Stomach (tissue), 9 donors: ENCODE measurements around the gene MYL3. TPM values are rescaled to one million over a fixed set of nuclear protein-coding genes. Genes with fewer than 3 reads are reported as not detected.
"Not testable (repeated sequence)": the region's sequence is repeated elsewhere in the genome, so short reads cannot be mapped to it uniquely, and the experiment has no call there.

ENCODE experiments used
- DNase-seq, 2 donors: peaks; one replicate each; pipeline versions ENCODE4 v3.0.0 to v3.0.0-alpha.2; 2013 to 2019
- H3K27ac ChIP-seq, 5 donors: fragments of 200-600 bp in 4 of 5; sonication (generic) in 4 of 5; one replicate each; pipeline ENCODE4 v1.5.1; 2013 to 2019; ENCODE audit warnings: mild to moderate bottlenecking in 1 of 5, moderate library complexity in 1 of 5
- H3K27me3 ChIP-seq, 3 donors: fragments of 200-600 bp; sonication (generic); one replicate each; pipeline ENCODE4 v1.5.1; 2017 to 2019; ENCODE audit warnings: mixed run types in 1 of 3
- H3K36me3 ChIP-seq, 4 donors: fragments of 200-600 bp; sonication (generic); 1 replicate in 3 of 4; 2 replicates in 1 of 4; pipeline ENCODE4 v1.5.1; 2016 to 2019
- H3K4me1 ChIP-seq, 4 donors: fragments of 200-600 bp; sonication (generic); one replicate each; pipeline ENCODE4 v1.5.1; 2016 to 2019
- H3K4me3 ChIP-seq, 4 donors: fragments of 200-600 bp; sonication (generic) in 3 of 4; one replicate each; pipeline ENCODE4 v1.5.1; 2016 to 2019; ENCODE audit warnings: mild to moderate bottlenecking in 1 of 4
- H3K9me3 ChIP-seq, 4 donors: fragments of 200-600 bp; sonication (generic); one replicate each; pipeline ENCODE4 v1.5.1; 2016 to 2019
- CTCF ChIP-seq, 7 experiments: fragments of 450-650 bp in 4 of 7; fragments of 200-600 bp in 3 of 7; sonication (generic) in 3 of 7; IDR thresholded peaks; one replicate each; pipeline ENCODE4 v1.5.1; 2016 to 2019; ENCODE audit warnings: antibody characterized with exemption in 7 of 7, control low read depth in 2 of 7, mild to moderate bottlenecking in 1 of 7
- EP300 ChIP-seq: sonication (generic); formaldehyde crosslinking; IDR thresholded peaks from one replicate; pipeline ENCODE4 v1.6.1; 2017; ENCODE audit warnings: antibody characterized with exemption
- POLR2A ChIP-seq, 4 donors: fragments of 450-650 bp; IDR thresholded peaks; one replicate each; pipeline ENCODE4 v1.6.1; 2016; ENCODE audit warnings: antibody characterized with exemption in 4 of 4, control low read depth in 2 of 4, mild to moderate bottlenecking in 1 of 4, moderate library complexity in 1 of 4
- POLR2AphosphoS5 ChIP-seq, 3 donors: sonication (generic); formaldehyde crosslinking; IDR thresholded peaks; one replicate each; pipeline ENCODE4 v1.6.1; 2016; ENCODE audit warnings: antibody characterized with exemption in 3 of 3
- whole genome bisulfite sequencing, 5 donors: extraction: QIAGEN DNeasy Blood & Tissue Kit in 3 of 5; methylation state at CpG; one replicate each; pipeline versions ENCODE4 v1.1.5 to v1.1.7; 2013 to 2018; 5-methylcytosine and 5-hydroxymethylcytosine counted together
- intact Hi-C: fragments of 100-400 bp; cut with DNase I; formaldehyde crosslinking; loops from one replicate; pipeline ENCODE4 v1.15.1; 2023; ENCODE audit warnings: low total_unique reads
- polyA plus RNA-seq, 3 donors: library from polyadenylated mRNA; stranded (reverse); fragments of 200-250 nt; gene quantifications; one replicate each; pipeline ENCODE4 v1.2.3, GENCODE V29; 2013
- total RNA-seq, 5 donors: library from RNA; depleted of rRNA; stranded (reverse); fragments of >200 nt; gene quantifications; one replicate each; pipeline versions ENCODE4 v1.1.0 to v1.2.3, GENCODE V29; 2014 to 2016
- donor health status: healthy with polysubstance abuse.
- donor health status: Bipolar disorder and iron deficiency.
- donor health status: healthy.

MYL3 gene
- total and polyA plus RNA-seq, 8 donors: 1.5 to 11.5 (median 5.0) TPM; not detected in 4

GRCh38 chr3:46812237-46812791 lies 50.9 kb downstream of the MYL3 start:
- 1 to 4% (median 3%) methylated on average over 11 to 46 of the region's 46 CpGs for WGBS, 5 donors
- intact Hi-C loops: no loop called here
- no peak for TF ChIP-seq EP300
- TF ChIP-seq POLR2A (IDR thresholded peaks at IDR 0.05): no peak
- no peak for TF ChIP-seq CTCF (IDR thresholded peaks at IDR 0.05)
- no peak for TF ChIP-seq POLR2AphosphoS5 (IDR thresholded peaks at IDR 0.05)

GRCh38 chr3:46811615-46812236 lies 51.5 kb downstream of the MYL3 start:
- intact Hi-C loops: no loop called here
- peak overlapping the region in 1 of 5 donors; percentile 9 for H3K27ac ChIP-seq
- H3K4me3 ChIP-seq: peak overlapping the region; percentile 43 to 57 (median 47)
- WGBS, 5 donors: 35 to 67% (median 40%) methylated on average over 9 to 15 of the region's 15 CpGs
- H3K9me3 ChIP-seq: no peaks in the 10 kb centered on the region
- peaks cover 11 to 16% (median 14%) of the 10 kb centered on the region in 4 donors for H3K4me1 ChIP-seq
- no peaks in the 10 kb centered on the region for H3K36me3 ChIP-seq
- peaks cover 0 to 19% (median 12%) of the 10 kb centered on the region in 3 donors for H3K27me3 ChIP-seq
- DNase-seq: peak in 1 of 2 donors; percentile 53
- no peak for TF ChIP-seq POLR2A (IDR thresholded peaks at IDR 0.05)
- no peak for TF ChIP-seq CTCF (IDR thresholded peaks at IDR 0.05)
- no peak for TF ChIP-seq EP300
- TF ChIP-seq POLR2AphosphoS5 (IDR thresholded peaks at IDR 0.05): no peak

More at GRCh38 chr3:46812237-46812791, 50.9 kb downstream of the MYL3 start:
- H3K4me1 ChIP-seq: peaks cover 11 to 16% (median 14%) of the 10 kb centered on the region in 4 donors
- H3K4me3 ChIP-seq: peak overlapping the region; percentile 43 to 57 (median 47)
- H3K36me3 ChIP-seq: no peaks in the 10 kb centered on the region
- DNase-seq: peak; percentile 77 to 90
- H3K27me3 ChIP-seq: peaks cover 0 to 19% (median 12%) of the 10 kb centered on the region in 3 donors
- no peaks in the 10 kb centered on the region for H3K9me3 ChIP-seq
- H3K27ac ChIP-seq: peak overlapping the region in 1 of 5 donors; percentile 9

- Histone ChIP-seq H3K4me1 (peaks cover 11 to 16% (median 14%) of the 10 kb centered on the region in 4 donors), H3K27me3 (peaks cover 0 to 19% (median 12%) of the 10 kb centered on the region in 3 donors)
- DNase-seq, H3K27ac ChIP-seq, H3K4me3 ChIP-seq, intact Hi-C loops, H3K36me3 ChIP-seq, H3K9me3 ChIP-seq: not testable (repeated sequence)
- WGBS, 5 donors: 62 to 75% (median 68%) methylated on average over 6 of the region's 6 CpGs
These were observed 54.5 kb downstream of the MYL3 start for GRCh38 chr3:46808766-46809165.

Other genes with a start within 250 kb of the MYL3 start
- gene ALS2CL, start 169.8 kb downstream of the MYL3 start, total RNA-seq: 100 to 1,000 TPM in 1 of 5 donors, 10 to 100 TPM in 4; 10.8 to 107 (median 50.0) TPM
- 100 to 1,000 TPM in 1 of 3 donors, 1 to 10 TPM in 2; 5.3 to 103 (median 9.3) TPM for gene ALS2CL, start 169.8 kb downstream of the MYL3 start, polyA plus RNA-seq
- gene TMIE, start 162.1 kb downstream of the MYL3 start, total RNA-seq: under 1 TPM in 1 of 5 donors, not detected in 4; 0.55 TPM
- 1 to 10 TPM in 1 of 3 donors, under 1 TPM in 1, not detected in 1; 0.46 to 1.0 TPM for gene TMIE, start 162.1 kb downstream of the MYL3 start, polyA plus RNA-seq
- under 1 TPM in 1 of 5 donors, not detected in 4; under 0.01 TPM for gene PRSS50, start 145.6 kb downstream of the MYL3 start, total RNA-seq
- gene PRSS50, start 145.6 kb downstream of the MYL3 start, polyA plus RNA-seq: under 1 TPM in 1 of 3 donors, not detected in 2; 0.10 TPM
- gene PTH1R, start 14.3 kb upstream of the MYL3 start, total RNA-seq: 1 to 10 TPM; 2.6 to 4.0 (median 3.5) TPM
- 10 to 100 TPM in 2 of 3 donors, 1 to 10 TPM in 1; 8.4 to 22.4 (median 20.9) TPM for gene PTH1R, start 14.3 kb upstream of the MYL3 start, polyA plus RNA-seq
- gene CCDC12, start 113.3 kb upstream of the MYL3 start, total RNA-seq: 10 to 100 TPM in 4 of 5 donors, 1 to 10 TPM in 1; 2.9 to 55.3 (median 38.4) TPM
- gene CCDC12, start 113.3 kb upstream of the MYL3 start, polyA plus RNA-seq: 10 to 100 TPM; 84.2 to 88.7 (median 84.5) TPM
- gene NBEAL2, start 116.2 kb upstream of the MYL3 start, total RNA-seq: 100 to 1,000 TPM in 4 of 5 donors, 10 to 100 TPM in 1; 50.9 to 653 (median 247) TPM
- 100 to 1,000 TPM in 1 of 3 donors, 10 to 100 TPM in 2; 35.0 to 193 (median 49.2) TPM for gene NBEAL2, start 116.2 kb upstream of the MYL3 start, polyA plus RNA-seq